Progenitor cell of endocrine pancreas (in vitro differentiated cells): ENCODE results near the gene IPP. TPM values are rescaled to one million over a fixed set of nuclear protein-coding genes. Genes with fewer than 3 reads are reported as not detected.

ENCODE experiments used
- DNase-seq: peaks from one replicate; pipeline ENCODE4 v3.0.0; 2021; ENCODE audit warnings: low spot score; ENCODE audit not compliant: unreplicated experiment
- H3K27ac Mint-ChIP-seq: 2 replicates; pipeline ENCODE4 v1.8.0; 2021; ENCODE audit warnings: mild to moderate bottlenecking, moderate library complexity, mixed read lengths
- H3K27me3 Mint-ChIP-seq: 2 replicates; pipeline ENCODE4 v1.8.0; 2021; ENCODE audit warnings: mixed read lengths
- H3K36me3 Mint-ChIP-seq: 2 replicates; pipeline ENCODE4 v1.8.0; 2022; ENCODE audit warnings: mixed read lengths; ENCODE audit not compliant: insufficient read depth
- H3K4me1 Mint-ChIP-seq: 2 replicates; pipeline ENCODE4 v1.8.0; 2021; ENCODE audit warnings: low read depth, mixed read lengths
- H3K4me3 Mint-ChIP-seq: 2 replicates; pipeline ENCODE4 v1.8.0; 2021; ENCODE audit warnings: low read depth, mild to moderate bottlenecking, moderate library complexity, mixed read lengths
- H3K9me3 Mint-ChIP-seq: 2 replicates; pipeline ENCODE4 v1.8.0; 2021; ENCODE audit warnings: low read depth, mixed read lengths
- total RNA-seq: library from RNA; stranded (reverse); gene quantifications from 2 replicates; pipeline ENCODE4 v1.2.1, GENCODE V29; 2021
- TF ChIP-seq, protein P1 (sequence below): fragments of 200-600 bp; sonication (generic); IDR thresholded peaks from one replicate; pipeline ENCODE4 v1.5.0; 2021; ENCODE audit warnings: antibody characterized with exemption, mild to moderate bottlenecking; ENCODE audit not compliant: unreplicated experiment

IPP gene
- total RNA-seq, 1 donor from 2014 or later: 21.0 TPM

DNA sequence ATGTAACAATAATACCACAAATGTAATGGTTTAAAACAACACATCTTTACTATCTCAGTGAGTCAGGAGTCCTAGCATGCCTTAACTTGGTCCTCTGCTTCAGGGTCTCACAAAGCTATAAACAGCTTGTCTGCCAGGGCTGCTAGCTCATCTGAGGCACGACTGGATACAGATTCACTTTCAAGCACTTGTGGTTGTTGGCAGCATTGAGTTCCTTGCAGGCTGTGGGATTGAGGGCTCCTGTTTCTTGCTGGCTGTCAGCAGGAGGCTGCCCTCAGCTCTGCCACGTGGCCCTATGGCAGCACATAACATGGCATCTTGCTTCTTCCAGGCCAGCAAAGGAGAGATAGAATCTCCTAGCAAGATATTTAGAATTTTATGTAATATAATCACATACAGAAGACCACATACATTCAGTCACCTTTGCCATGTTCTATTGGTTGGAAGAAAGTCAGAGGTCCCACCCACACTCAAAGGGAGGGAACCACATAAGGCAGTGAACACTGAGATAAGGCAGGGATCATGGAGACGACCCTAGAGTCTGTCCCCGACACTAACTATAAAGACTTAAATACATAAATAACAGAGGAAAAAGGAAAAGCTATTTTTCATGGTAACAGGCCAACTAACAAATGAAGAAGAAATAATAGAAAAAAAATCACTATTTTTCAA is 18.9 kb upstream of the IPP start:
- DNase-seq: no peak
- Mint-ChIP-seq H3K27me3 (no peaks in the 10 kb centered on the region), H3K27ac (no peak overlapping the region), H3K4me1 (no peaks in the 10 kb centered on the region), H3K4me3 (no peak overlapping the region), H3K9me3 (no peaks in the 10 kb centered on the region), H3K36me3 (no peaks in the 10 kb centered on the region)
- TF ChIP-seq, protein P1, sequence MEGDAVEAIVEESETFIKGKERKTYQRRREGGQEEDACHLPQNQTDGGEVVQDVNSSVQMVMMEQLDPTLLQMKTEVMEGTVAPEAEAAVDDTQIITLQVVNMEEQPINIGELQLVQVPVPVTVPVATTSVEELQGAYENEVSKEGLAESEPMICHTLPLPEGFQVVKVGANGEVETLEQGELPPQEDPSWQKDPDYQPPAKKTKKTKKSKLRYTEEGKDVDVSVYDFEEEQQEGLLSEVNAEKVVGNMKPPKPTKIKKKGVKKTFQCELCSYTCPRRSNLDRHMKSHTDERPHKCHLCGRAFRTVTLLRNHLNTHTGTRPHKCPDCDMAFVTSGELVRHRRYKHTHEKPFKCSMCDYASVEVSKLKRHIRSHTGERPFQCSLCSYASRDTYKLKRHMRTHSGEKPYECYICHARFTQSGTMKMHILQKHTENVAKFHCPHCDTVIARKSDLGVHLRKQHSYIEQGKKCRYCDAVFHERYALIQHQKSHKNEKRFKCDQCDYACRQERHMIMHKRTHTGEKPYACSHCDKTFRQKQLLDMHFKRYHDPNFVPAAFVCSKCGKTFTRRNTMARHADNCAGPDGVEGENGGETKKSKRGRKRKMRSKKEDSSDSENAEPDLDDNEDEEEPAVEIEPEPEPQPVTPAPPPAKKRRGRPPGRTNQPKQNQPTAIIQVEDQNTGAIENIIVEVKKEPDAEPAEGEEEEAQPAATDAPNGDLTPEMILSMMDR: no peak

DNA sequence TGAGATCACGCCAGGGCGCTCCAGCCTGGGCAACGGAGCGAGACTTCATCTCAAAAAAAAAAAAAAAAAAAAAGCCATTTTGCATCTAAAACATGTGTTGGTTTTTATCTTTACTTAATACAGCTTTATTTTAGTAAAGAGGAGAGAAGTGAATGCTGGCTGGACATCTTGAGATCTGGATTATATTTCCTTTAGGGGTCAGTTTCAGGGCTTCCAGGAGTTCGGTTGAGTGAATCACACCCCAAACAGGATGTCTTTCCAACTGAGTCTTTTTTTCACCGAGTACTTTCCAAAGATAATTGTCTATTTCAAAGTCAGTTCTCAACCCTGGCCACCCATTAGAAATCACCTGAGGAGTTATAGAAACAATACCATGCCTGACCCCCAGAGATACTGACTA is 16.6 kb upstream of the IPP start:
- Mint-ChIP-seq H3K4me3 (no peak overlapping the region), H3K27ac (no peak overlapping the region), H3K4me1 (no peaks in the 10 kb centered on the region), H3K27me3 (no peaks in the 10 kb centered on the region), H3K36me3 (no peaks in the 10 kb centered on the region), H3K9me3 (peaks cover 5% of the 10 kb centered on the region)
- no peak for DNase-seq
- TF ChIP-seq, protein P1: no peak

DNA sequence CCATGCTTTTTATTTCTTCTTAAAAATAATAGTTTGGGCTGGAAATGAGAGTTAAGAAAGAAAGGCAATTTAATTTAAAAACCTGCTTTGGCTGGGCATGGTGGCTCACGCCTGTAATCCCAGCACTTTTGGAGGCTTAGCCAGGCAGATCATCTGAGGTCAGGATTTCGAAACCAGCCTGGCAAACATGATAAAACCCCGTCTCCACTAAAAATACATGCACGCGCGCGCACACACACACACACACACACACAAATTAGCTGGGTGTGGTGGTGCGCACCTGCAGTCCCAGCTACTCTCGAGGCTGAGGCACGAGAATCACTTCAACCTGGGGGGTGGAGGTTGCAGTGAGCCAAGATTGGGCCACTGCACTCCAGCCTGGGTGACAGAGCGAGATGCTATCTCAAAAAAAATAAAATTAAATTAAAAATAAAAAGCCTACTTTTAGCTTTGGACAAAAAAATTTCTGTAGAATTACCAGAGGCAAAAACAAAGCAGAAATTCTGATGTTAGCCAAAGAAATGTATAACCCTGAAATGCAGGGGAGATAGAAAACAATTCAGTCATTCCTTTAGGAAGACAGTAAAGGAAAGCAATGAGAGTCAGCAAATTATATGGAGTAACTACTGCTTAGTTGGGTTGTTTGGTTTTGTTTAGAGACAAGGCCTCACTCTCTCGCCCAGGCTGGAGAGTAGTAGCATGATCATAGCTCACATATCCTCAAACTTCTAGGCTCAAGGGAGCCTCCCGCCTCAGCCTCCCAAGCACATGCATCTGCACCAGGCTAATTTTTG is 15.7 kb upstream of the IPP start:
- Mint-ChIP-seq H3K27me3 (no peaks in the 10 kb centered on the region), H3K27ac (no peak overlapping the region), H3K9me3 (peaks cover 5% of the 10 kb centered on the region), H3K4me3 (no peak overlapping the region), H3K4me1 (no peaks in the 10 kb centered on the region), H3K36me3 (no peaks in the 10 kb centered on the region)
- no peak for DNase-seq
- TF ChIP-seq, protein P1: no peak

DNA sequence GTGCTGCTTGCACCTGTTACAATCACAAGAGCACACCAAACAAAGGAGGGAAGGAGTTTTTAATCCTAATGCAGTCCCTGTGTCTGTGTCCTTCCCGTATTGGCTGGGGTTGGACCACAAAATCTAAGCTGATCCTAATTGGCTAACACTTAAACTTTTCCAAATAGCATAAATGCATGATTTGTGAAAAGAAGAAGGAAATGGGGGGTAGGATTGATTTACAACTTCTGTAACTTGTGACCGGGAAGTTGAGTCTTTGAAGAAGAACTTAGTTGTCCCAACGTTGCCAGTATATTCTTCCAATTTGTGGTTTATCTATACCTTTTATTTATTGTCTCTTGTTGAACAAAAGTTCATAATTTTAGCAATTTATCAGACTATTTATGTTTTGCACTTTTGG is 11.8 kb upstream of the IPP start:
- peaks cover 5% of the 10 kb centered on the region for H3K9me3 Mint-ChIP-seq
- TF ChIP-seq, protein P1: no peak
- H3K27ac Mint-ChIP-seq: no peak overlapping the region
- peaks cover 6% of the 10 kb centered on the region for H3K4me1 Mint-ChIP-seq
- H3K4me3 Mint-ChIP-seq: no peak overlapping the region
- H3K36me3 Mint-ChIP-seq: no peaks in the 10 kb centered on the region
- no peak for DNase-seq
- no peaks in the 10 kb centered on the region for H3K27me3 Mint-ChIP-seq

DNA sequence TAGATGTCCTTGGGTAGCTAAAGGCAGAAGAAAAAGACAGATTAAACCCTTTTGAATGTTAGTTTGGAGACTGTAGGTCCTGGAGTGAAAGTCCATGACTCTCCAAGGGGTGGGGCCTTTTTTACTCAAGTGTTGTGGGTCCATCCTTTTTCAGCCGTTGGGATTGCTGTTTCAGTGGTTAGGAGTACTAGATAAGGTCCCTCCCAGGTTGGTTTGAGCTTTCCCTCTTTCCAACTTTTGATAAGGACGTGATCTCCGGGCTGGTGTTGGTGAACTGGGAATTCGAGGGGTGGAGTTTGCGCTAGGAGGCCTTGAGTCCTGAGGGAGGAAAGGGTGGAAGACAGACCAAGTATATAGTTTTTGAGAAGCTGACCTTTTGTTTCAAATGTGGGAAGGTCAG is 5.2 kb upstream of the IPP start:
- Mint-ChIP-seq H3K4me3 (no peak overlapping the region), H3K27me3 (no peaks in the 10 kb centered on the region), H3K9me3 (peaks cover 17% of the 10 kb centered on the region), H3K36me3 (peaks cover 1% of the 10 kb centered on the region), H3K4me1 (peaks cover 8% of the 10 kb centered on the region), H3K27ac (no peak overlapping the region)
- DNase-seq: no peak
- TF ChIP-seq, protein P1: no peak
